Activated CD4-positive, alpha-beta T cell treated with anti-CD3 and anti-CD28 coated beads, Interleukin-2, amount 10 ng/mL, durations not matched to agents 24 days and 14 days (primary cell): Measurements from ENCODE around the gene IGF2BP1. TPM values are rescaled to one million over a fixed set of nuclear protein-coding genes. Genes with fewer than 3 reads are reported as not detected.
"Not testable (repeated sequence)": the region's sequence is repeated elsewhere in the genome, so short reads cannot be mapped to it uniquely, and the experiment has no call there.

ENCODE experiments used
- DNase-seq: peaks from one replicate; pipeline ENCODE4 v3.0.0; 2022
- H3K27ac Mint-ChIP-seq: one replicate; pipeline ENCODE4 v1.8.0; 2022; ENCODE audit warnings: mild to moderate bottlenecking, mixed read lengths
- H3K27me3 Mint-ChIP-seq: one replicate; pipeline ENCODE4 v1.8.0; 2022; ENCODE audit warnings: mixed read lengths
- H3K36me3 Mint-ChIP-seq: one replicate; pipeline ENCODE4 v1.8.0; 2022; ENCODE audit warnings: low read depth, mild to moderate bottlenecking, mixed read lengths
- H3K4me1 Mint-ChIP-seq: one replicate; pipeline ENCODE4 v1.8.0; 2021; ENCODE audit warnings: mixed read lengths
- H3K4me3 Mint-ChIP-seq: one replicate; pipeline ENCODE4 v1.8.0; 2022; ENCODE audit warnings: mild to moderate bottlenecking, moderate library complexity, mixed read lengths
- H3K9me3 Mint-ChIP-seq: one replicate; pipeline ENCODE4 v1.8.0; 2021; ENCODE audit warnings: mixed read lengths
- intact Hi-C: fragments of 100-400 bp; cut with micrococcal nuclease; formaldehyde crosslinking; loops from one replicate; pipeline ENCODE4 v1.15.1; 2023
- total RNA-seq: library from RNA; stranded (reverse); gene quantifications from 2 replicates; pipeline ENCODE4 v1.2.3, GENCODE V29; 2022

IGF2BP1 gene
- total RNA-seq, 1 donor from 2014 or later = not detected

DNA sequence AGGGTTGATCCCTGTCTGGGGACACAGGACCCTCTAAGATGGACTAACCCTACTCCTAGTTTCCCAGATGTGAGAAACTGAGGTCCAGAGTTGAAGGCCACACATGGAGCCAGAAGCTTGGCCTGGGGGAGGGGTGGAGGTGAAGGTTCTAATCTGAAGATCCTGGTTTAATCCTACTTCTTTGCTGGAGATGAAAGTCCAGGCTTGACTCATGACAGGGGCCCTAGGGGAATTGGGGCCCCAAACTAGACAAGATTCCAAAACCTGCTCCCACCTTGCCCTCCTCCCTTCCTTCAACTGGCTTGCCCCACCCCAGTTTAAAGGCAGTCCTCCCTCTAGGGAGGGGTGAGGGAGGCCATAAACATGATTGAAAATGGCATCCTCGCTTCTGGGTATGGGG, 21.6 kb downstream of the IGF2BP1 start:
- no peaks in the 10 kb centered on the region for H3K4me1 Mint-ChIP-seq
- no peak overlapping the region for H3K4me3 Mint-ChIP-seq
- intact Hi-C loops = no loop called here
- no peak overlapping the region for H3K27ac Mint-ChIP-seq
- DNase-seq = no peak
- peaks cover 30% of the 10 kb centered on the region for H3K27me3 Mint-ChIP-seq
- H3K36me3 Mint-ChIP-seq = no peaks in the 10 kb centered on the region
- no peaks in the 10 kb centered on the region for H3K9me3 Mint-ChIP-seq

DNA sequence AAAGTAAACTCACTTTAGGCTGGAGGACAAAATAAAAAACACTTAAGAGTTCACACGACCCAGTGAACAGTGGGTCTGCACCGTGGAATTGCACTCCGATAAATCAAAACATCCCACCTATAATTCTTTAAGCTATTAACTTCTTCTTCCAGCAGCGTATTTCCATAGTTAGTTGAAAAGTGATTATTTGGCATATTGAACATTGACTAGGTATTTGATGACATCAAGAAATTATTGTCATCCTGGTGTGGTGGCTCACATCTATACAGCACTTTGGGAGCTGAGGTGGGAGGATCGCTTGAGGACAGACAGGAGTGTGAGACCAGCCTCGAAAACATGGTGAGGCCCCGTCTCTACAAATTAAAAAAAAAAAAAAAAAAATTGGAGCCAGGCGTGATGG, 23.4 kb downstream of the IGF2BP1 start:
- no peak overlapping the region for H3K4me3 Mint-ChIP-seq
- intact Hi-C loops = no loop called here
- H3K4me1 Mint-ChIP-seq = no peaks in the 10 kb centered on the region
- H3K9me3 Mint-ChIP-seq = no peaks in the 10 kb centered on the region
- peaks cover 19% of the 10 kb centered on the region for H3K27me3 Mint-ChIP-seq
- DNase-seq = no peak
- H3K27ac Mint-ChIP-seq = no peak overlapping the region
- H3K36me3 Mint-ChIP-seq = no peaks in the 10 kb centered on the region

DNA sequence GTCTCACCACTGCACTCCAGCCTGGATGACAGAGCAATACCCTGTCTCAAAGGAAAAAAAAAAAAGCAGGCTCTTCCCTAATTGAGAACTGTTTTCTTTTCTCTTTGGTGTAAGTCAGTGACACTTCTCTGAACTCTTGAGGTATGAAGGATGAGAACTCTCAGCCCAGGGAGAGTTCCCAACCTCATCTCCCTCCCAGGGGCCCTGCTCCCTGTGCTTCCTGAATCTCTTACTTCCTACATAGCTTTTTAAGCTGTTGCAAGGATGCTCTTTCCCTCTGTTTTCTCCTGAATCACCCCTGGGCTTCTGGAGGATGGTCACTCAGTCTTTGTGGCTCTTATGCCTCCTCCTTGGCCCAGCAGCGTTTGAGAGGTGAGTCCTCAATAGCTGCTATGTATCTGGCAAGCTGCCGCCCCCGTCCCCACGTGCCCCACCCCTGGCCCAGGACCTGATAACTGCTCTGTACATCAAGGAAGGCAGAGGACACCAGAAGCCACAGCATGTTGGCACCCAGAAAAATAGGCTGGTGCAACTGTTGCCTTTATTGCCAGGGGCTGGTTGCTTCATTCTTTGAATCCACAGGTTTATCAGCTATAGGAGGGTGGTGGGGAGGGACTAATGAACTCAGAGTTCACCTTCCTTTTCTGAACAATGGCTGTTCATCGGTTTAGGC, 24.0 kb downstream of the IGF2BP1 start:
- no peak for DNase-seq
- Mint-ChIP-seq H3K4me1 (no peaks in the 10 kb centered on the region), H3K36me3 (no peaks in the 10 kb centered on the region), H3K4me3 (no peak overlapping the region), H3K9me3 (no peaks in the 10 kb centered on the region), H3K27me3 (peaks cover 13% of the 10 kb centered on the region), H3K27ac (no peak overlapping the region)
- intact Hi-C loops = no loop called here

GRCh38 chr17:49021768-49022103, 24.6 kb downstream of the IGF2BP1 start:
- no peak overlapping the region for H3K27ac Mint-ChIP-seq
- no peak overlapping the region for H3K4me3 Mint-ChIP-seq
- H3K4me1 Mint-ChIP-seq = no peaks in the 10 kb centered on the region
- DNase-seq = no peak
- no peaks in the 10 kb centered on the region for H3K36me3 Mint-ChIP-seq
- intact Hi-C loops = no loop called here
- no peaks in the 10 kb centered on the region for H3K9me3 Mint-ChIP-seq
- peaks cover 10% of the 10 kb centered on the region for H3K27me3 Mint-ChIP-seq

DNA sequence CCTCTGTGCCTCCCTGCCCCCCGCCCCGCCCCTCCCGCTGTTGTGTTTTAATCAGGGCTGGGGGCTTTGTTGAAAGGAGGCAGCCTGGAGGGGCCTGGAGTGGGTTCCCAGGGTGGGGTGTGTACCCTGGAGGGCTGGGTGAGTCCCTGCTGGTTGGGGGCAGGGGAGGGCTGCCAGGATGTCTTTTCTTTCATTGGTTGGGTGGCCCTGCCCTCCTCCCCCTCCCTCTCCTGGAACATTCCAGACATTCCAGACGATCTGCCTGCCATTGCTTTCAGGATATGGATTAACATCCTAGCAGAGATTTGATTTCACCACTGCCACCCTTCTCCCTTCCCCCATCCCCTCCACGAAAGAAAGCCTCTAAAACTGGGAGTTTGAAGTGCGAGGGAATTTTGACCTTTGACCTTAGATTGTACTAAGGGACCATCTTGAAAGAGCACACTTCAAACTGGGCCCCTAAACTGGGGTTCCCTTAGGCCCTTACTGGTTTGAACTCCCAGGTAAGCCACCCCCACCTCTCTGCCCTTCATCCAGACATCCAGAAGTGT, 25.3 kb downstream of the IGF2BP1 start:
- Mint-ChIP-seq H3K4me1 (no peaks in the 10 kb centered on the region), H3K4me3 (no peak overlapping the region), H3K9me3 (no peaks in the 10 kb centered on the region), H3K27me3 (peaks cover 6% of the 10 kb centered on the region), H3K36me3 (no peaks in the 10 kb centered on the region), H3K27ac (no peak overlapping the region)
- no peak for DNase-seq
- intact Hi-C loops = no loop called here

DNA sequence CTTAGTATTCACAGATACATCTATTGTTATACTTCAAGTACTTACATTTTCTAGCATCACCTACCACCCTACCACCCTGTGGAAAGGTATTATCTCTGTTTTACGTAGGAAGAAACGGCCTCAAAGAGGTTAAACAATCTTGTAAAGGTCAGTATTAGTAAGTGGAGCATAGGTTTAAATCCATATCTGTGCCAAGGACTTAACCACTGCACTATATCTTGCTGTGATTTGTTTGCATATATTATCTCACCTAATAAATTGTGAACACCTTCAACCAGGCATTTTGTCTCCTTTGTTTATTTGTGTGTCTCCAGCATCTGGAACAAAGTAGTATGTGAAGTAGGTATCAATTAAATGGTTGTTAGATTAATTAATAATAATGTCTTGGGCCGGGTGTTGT, 27.3 kb downstream of the IGF2BP1 start:
- H3K9me3 Mint-ChIP-seq = no peaks in the 10 kb centered on the region
- H3K36me3 Mint-ChIP-seq = no peaks in the 10 kb centered on the region
- H3K4me3 Mint-ChIP-seq = no peak overlapping the region
- no peak for DNase-seq
- no peak overlapping the region for H3K27ac Mint-ChIP-seq
- intact Hi-C loops = no loop called here
- H3K27me3 Mint-ChIP-seq = peaks cover 4% of the 10 kb centered on the region
- H3K4me1 Mint-ChIP-seq = no peaks in the 10 kb centered on the region

- H3K9me3 Mint-ChIP-seq, H3K27me3 Mint-ChIP-seq, H3K4me1 Mint-ChIP-seq, DNase-seq, intact Hi-C loops, H3K36me3 Mint-ChIP-seq, H3K4me3 Mint-ChIP-seq, H3K27ac Mint-ChIP-seq: not testable (repeated sequence)
Measured at GRCh38 chr17:49026447-49026846, 29.3 kb downstream of the IGF2BP1 start.

GRCh38 chr17:49028271-49028670, 31.1 kb downstream of the IGF2BP1 start:
- no peak overlapping the region for H3K4me3 Mint-ChIP-seq
- DNase-seq = no peak
- intact Hi-C loops = no loop called here
- H3K9me3 Mint-ChIP-seq = no peaks in the 10 kb centered on the region
- peaks cover 5% of the 10 kb centered on the region for H3K4me1 Mint-ChIP-seq
- peaks cover 2% of the 10 kb centered on the region for H3K27me3 Mint-ChIP-seq
- H3K27ac Mint-ChIP-seq = no peak overlapping the region
- no peaks in the 10 kb centered on the region for H3K36me3 Mint-ChIP-seq

GRCh38 chr17:49029801-49030200, 32.6 kb downstream of the IGF2BP1 start:
- DNase-seq = no peak
- no peaks in the 10 kb centered on the region for H3K36me3 Mint-ChIP-seq
- H3K4me1 Mint-ChIP-seq = peaks cover 5% of the 10 kb centered on the region
- no peak overlapping the region for H3K27ac Mint-ChIP-seq
- H3K9me3 Mint-ChIP-seq = no peaks in the 10 kb centered on the region
- intact Hi-C loops = no loop called here
- H3K4me3 Mint-ChIP-seq = no peak overlapping the region
- peaks cover 2% of the 10 kb centered on the region for H3K27me3 Mint-ChIP-seq

- H3K27ac Mint-ChIP-seq = no peak overlapping the region
- H3K9me3 Mint-ChIP-seq = no peaks in the 10 kb centered on the region
- peak; percentile 85 for DNase-seq
- peaks cover 7% of the 10 kb centered on the region for H3K27me3 Mint-ChIP-seq
- peaks cover 6% of the 10 kb centered on the region for H3K4me1 Mint-ChIP-seq
- intact Hi-C loops = loop anchor here (1.0 to 2.0 kb wide), 3 partner anchors 88 to 218 kb away; partner anchors contain the start of gene SNF8
- H3K4me3 Mint-ChIP-seq = no peak overlapping the region
- no peaks in the 10 kb centered on the region for H3K36me3 Mint-ChIP-seq
Measured at GRCh38 chr17:49031965-49032928, 35.1 kb downstream of the IGF2BP1 start.

- intact Hi-C loops = loop anchor here (2.0 kb wide), 1 partner anchor 365 kb away; no protein-coding TSS in a partner anchor
- DNase-seq = peak; percentile 74
- no peak overlapping the region for H3K4me3 Mint-ChIP-seq
- H3K4me1 Mint-ChIP-seq = peaks cover 6% of the 10 kb centered on the region
- H3K27me3 Mint-ChIP-seq = peaks cover 7% of the 10 kb centered on the region
- H3K9me3 Mint-ChIP-seq = no peaks in the 10 kb centered on the region
- no peaks in the 10 kb centered on the region for H3K36me3 Mint-ChIP-seq
- no peak overlapping the region for H3K27ac Mint-ChIP-seq
Measured at GRCh38 chr17:49035470-49036269, 38.5 kb downstream of the IGF2BP1 start.

GRCh38 chr17:49036270-49036626, 39.1 kb downstream of the IGF2BP1 start:
- DNase-seq = no peak
- intact Hi-C loops = loop anchor here (2.0 kb wide), 1 partner anchor 365 kb away; no protein-coding TSS in a partner anchor
- Mint-ChIP-seq H3K4me1 (peaks cover 6% of the 10 kb centered on the region), H3K9me3 (no peaks in the 10 kb centered on the region), H3K27ac (no peak overlapping the region), H3K36me3 (no peaks in the 10 kb centered on the region), H3K27me3 (peaks cover 7% of the 10 kb centered on the region), H3K4me3 (no peak overlapping the region)

DNA sequence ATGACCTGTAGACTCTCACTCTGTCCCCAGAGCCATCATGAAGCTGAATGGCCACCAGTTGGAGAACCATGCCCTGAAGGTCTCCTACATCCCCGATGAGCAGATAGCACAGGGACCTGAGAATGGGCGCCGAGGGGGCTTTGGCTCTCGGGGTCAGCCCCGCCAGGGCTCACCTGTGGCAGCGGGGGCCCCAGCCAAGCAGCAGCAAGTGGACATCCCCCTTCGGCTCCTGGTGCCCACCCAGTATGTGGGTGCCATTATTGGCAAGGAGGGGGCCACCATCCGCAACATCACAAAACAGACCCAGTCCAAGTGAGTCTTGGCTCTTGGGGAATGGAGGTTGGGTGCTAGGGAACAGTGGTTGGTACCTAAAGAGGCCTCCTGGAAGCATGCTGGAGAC, 41.0 kb downstream of the IGF2BP1 start:
- peaks cover 2% of the 10 kb centered on the region for H3K4me1 Mint-ChIP-seq
- H3K9me3 Mint-ChIP-seq = no peaks in the 10 kb centered on the region
- no peak overlapping the region for H3K27ac Mint-ChIP-seq
- no peak overlapping the region for H3K4me3 Mint-ChIP-seq
- no peak for DNase-seq
- H3K36me3 Mint-ChIP-seq = no peaks in the 10 kb centered on the region
- peaks cover 7% of the 10 kb centered on the region for H3K27me3 Mint-ChIP-seq
- intact Hi-C loops = no loop called here
